HCEC 1CT (cell line): Measurements from ENCODE around the gene TP63.
"Not testable (repeated sequence)": the region's sequence is repeated elsewhere in the genome, so short reads cannot be mapped to it uniquely, and the experiment has no call there.

Experiments used
- DNase-seq: peaks from one replicate; pipeline ENCODE4 v3.0.0-alpha.2; 2017

Gene TP63

DNA sequence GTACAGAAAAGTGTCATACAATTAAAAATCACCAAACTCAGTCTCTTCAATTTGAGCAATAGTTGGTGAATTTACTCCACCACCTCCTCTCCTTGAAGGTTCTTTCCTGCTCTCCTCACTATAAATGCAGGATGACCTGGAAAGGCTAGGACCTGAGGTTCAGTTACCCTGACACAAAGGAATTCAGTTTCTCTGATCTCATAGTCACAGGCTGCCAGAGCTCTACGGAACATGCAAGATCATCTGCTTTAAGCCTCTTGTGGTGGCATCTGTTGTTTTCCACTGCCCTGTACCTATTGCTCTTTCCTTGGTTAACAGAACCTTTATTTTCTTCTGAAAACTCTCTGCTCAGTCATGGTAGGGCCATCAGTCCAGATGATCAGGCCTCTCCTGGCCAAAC lies 4.9 kb upstream of the TP63 start:
- DNase-seq, result no peak

- DNase-seq, result no peak
These were observed 1.3 kb upstream of the TP63 start for GRCh38 chr3:189629803-189630455.

DNA sequence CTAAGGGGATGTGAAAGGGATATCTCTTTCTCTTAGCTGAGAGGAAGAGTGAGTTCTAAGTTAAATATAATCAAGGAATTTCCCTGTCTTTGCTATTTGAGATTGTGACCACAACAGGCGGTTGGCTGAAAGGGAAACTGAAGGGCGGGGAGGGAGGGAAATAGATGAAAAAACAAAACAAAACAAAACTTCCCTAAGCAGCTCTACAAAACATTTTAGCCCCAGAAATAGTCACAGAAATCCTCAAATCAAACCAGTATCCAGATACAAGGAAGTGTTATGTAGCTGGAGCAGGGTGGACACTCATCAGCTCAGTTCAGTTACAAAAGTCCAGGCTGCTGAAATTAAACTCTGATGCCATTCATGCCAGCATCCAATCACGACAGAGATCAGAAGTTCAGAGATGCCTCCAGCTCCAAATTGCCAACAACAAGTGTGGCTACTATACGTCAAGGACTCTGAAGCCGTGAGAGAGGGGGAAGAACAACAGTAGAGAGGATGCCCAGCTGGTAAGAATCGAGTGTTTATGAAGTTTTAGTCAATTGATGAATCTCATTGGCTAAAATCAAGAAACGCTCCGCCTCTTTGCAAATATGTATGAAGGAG lies 319 bp upstream of the TP63 start:
- no peak for DNase-seq

DNA sequence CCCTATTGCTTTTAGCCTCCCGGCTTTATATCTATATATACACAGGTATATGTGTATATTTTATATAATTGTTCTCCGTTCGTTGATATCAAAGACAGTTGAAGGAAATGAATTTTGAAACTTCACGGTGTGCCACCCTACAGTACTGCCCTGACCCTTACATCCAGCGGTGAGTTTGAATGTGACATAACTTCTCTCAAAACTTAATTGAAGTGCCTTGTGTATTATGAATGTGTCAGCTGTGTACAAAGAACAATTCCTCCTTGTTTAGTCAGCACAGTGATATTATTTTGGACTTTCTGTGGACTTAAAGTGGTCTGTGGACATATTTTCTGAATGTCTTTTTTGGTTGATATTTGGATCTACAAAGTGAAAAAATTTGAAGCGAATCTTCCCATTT lies 220 bp downstream of the TP63 start:
- DNase-seq, result no peak

- no peak for DNase-seq
These were observed 1.1 kb downstream of the TP63 start for GRCh38 chr3:189632242-189632641.

DNA sequence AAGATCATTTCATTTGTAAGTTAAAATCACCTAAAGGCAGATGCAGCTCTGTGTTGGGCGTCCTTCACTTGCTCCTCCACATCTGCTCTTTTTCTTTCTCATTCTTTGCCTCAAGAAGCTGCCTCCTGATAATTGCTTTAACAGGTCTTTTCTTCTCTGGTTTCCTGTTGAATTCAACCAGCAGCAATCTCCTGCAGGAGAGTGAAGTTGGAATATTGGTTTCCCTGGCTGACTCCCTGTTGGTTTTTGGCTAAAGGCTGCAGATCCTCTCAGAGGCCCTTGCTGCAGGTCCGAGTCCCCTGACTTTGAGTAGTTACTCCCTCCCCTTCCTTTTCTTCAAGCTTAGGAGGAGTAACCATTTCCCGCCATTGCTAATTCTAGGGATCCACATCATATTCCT lies 4.2 kb downstream of the TP63 start:
- DNase-seq, result no peak

DNA sequence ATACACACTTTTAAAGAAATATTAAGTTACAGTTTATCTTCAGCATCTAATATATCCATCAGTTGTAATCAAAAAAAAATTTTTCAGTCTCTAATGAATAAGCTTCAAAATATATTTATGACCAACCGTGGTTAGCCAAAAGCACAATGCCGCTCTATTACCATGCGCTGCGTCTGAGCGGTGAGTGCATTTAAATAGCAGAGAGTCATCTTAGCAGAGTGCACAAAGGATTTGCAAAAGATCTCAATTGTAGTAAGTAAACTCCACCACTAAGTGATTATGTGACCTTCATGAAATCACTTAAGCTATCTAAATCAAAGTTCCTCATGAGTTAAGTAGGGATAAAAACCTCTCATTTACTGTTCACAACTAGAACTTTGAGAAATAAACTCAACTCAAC lies 4.9 kb downstream of the TP63 start:
- DNase-seq, result no peak

GRCh38 chr3:189637750-189638149 lies 6.6 kb downstream of the TP63 start:
- DNase-seq, result no peak

DNA sequence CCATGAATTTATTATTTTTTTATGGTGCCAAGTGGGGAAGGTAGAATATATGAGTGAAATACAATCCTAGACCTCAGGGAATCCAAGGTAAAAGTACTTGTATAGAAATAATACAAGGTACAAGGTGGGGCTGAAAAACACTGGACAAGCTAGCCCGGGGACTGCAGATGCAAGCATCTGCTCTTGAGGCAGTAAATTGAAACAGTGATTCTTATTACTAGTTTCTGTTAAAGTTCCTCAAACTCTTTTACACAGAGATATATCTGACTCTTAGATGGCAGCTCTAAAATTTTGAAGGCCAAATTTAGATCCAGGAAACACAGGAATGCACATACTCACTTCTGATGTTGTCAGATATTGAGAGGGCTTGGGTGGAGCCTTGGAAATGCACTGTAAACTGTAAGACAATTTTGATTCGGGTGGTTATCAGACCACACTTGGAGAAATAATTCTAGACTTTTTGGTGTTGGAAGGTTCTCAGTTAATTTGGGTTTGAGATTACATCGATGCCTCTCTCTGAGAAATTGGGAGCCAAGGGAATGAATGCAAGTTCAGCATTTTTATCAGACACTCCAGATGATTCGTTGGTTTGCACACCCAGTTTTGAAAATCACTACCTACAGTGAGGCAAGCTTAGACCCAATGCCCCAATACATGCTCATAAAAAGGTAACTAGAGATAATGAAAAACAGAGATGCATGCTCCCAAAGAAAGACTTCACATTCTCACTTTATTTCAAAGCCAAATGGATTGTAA lies 7.3 kb downstream of the TP63 start:
- DNase-seq, result no peak

- DNase-seq, result no peak
These were observed 10.6 kb downstream of the TP63 start for GRCh38 chr3:189641776-189642175.

DNA sequence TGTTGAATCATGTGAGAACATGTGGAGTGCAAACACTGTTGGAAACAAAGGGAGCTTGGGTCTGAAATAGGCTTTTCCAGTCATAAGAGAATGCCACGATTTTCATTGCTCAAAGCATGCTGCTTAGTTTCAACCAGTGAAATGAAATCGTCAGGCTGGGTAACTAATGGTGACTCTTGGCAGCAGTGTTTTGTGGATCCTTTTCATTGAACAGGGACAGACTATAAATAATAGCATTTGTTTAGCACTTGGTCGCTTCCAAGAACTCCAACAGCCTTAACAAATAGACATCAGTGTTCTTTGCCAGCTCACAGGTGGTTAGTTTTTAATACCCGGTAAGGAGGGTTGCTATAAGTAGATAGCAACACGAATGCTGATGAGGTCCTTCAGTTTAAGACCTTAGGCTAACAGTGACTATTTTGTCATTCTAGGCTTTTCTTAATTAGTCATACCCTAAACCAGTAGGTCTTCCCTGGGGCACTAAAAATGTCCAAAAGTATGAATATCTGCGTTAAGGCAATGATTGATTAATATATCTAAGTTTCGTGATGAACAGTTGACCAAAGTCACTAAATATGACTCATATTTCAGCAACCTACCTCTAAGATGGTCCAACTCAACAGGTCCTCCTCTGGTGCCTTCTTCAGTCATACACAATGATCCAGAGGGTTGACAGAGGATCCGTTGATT lies 15.8 kb downstream of the TP63 start:
- no peak for DNase-seq

GRCh38 chr3:189652042-189652441 lies 20.9 kb downstream of the TP63 start:
- DNase-seq, result no peak

DNA sequence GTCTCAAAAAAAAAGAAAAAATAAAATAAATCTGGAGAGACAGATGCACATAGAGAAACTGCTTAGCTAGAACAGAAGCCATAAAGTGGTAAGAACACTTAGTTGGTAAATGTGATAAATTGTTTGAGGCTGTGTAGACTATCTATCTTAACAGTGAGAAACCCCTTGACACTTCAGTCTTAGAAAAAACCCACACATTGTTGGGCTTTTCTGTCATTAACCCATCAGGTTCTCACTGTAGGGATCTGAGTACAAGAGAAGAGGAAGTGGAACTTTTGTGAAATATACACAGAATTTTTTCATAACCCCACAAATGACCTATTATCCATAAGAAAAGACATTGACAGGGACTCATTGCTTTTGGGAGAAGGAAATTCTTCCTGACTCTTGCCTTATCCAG lies 24.4 kb downstream of the TP63 start:
- DNase-seq, result no peak

DNA sequence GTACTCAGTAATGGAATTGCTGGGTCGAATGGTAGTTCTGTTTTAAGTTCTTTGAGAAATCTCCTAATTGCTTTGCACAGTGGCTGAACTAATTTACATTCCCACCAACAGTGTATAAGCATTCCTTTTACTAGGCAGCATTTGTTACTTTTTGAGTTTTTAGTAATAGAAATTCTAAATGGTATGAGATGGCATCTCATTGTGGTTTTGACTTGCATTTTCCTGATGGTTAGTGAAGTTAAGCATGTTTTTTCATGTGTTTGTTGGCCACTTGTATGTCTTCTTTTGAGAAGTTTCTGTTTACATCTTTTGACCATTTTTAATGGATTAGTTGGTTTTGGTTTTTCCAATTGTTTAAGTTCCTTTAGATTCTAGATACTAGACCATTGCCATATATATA lies 28.4 kb downstream of the TP63 start:
- DNase-seq, result no peak

GRCh38 chr3:189664311-189664710 lies 33.1 kb downstream of the TP63 start:
- DNase-seq, result peak; percentile 95

- DNase-seq, result not testable (repeated sequence)
These were observed 41.2 kb downstream of the TP63 start for GRCh38 chr3:189672346-189672745.

DNA sequence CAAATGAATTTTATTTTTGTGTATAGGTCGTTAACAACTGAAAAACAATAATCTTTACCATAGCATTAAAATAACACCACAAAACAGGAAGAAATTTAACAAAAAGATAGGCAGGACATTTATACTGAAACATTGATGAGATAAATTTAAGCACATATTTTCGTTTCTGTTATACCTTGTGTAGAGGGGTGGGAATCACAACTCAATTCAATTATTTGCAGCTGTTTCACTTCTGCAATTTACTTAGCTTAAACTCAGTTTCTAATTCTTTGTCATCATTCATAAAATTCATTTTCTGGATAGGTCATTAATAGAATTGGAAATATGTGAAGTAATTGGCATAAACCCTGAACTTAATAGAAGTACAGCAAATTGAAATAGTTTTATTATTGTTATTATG lies 42.3 kb downstream of the TP63 start:
- no peak for DNase-seq

DNA sequence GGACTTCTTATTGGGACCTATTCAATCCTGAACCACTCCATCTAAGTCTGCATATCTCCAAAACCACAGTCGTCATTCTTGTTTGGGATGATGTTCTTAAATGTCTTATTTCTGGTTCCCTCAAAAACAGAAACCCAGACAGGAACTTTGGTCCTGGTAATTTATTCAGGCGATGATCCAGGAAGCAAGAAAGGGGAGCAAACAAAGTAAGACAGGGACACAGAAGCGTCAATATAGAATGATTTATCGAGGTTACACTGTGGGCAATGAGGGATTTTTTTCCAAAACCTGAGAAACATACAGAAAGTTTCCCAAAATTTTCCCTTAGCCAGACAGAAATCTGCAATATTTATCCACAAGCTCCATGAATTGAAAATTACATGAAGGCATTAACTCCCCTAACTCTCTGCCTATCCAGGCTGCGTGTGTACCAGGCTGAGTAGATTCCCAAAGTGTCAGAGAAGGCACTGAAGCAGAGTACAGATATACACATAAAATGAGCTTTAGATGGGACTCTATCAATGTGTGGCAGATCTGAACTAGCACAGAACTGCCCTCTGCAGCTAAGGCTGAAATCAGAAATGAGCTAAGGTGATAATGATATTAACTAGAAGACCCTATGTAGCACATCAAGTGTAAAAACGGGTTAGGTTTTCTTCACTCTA lies 43.2 kb downstream of the TP63 start:
- DNase-seq, result no peak

DNA sequence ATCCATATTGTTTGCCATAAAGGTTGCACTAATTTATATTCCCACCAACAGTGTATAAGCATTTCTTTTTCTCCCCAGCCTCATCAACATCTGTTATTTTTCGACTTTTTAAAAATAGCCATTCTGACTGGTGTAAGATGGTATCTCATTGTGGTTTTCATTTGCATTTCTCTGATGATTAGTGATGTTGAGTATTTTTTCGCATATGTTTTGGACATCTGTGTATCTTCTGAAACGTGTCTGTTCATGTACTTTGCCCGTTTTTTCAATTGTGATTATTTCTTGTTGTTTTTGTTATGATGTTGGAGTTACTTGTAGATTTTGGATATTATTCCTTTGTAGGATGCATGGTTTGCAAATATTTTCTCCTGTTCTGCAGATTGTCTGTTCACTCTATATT lies 46.5 kb downstream of the TP63 start:
- peak; percentile 3 for DNase-seq

- no peak for DNase-seq
These were observed 49.5 kb downstream of the TP63 start for GRCh38 chr3:189680723-189681122.

GRCh38 chr3:189683546-189684255 lies 52.5 kb downstream of the TP63 start:
- DNase-seq, result no peak

DNA sequence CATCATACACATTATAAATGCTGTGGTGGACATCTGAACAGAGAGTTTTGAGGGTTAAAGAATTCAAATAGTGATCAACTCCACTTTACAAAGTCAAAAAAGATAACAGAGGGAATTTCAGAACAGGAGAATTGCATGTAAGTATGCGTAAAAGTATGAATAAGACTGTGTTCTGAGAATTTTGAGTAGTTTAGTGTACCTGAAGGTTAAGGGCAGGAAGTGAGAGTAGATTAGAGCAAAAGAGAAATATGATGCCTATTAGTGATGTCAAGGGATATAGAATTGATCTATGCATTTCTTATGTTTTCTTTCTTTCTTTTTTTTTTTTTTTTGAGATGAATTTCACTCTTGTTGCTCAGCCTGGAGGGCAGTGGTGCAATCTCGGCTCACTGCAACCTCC lies 53.1 kb downstream of the TP63 start:
- no peak for DNase-seq

- no peak for DNase-seq
These were observed 54.1 kb downstream of the TP63 start for GRCh38 chr3:189685291-189685690.
